ENCODE measurements around the gene KRTAP5-8. TPM values are rescaled to one million over a fixed set of nuclear protein-coding genes. Genes with fewer than 3 reads are reported as not detected.
"Not testable (repeated sequence)": the region's sequence is repeated elsewhere in the genome, so short reads cannot be mapped to it uniquely, and the experiment has no call there.

The KRTAP5-8 gene
- total RNA-seq, 1 experiment from 2014 or later = not detected

- Histone ChIP-seq H3K4me3 (ENCODE audit: insufficient read depth, low read depth, low read length) (no peak overlapping the region), H3K36me3 (replicated peaks; ENCODE audit: control insufficient read depth, insufficient read depth, low read length) (no peaks in the 10 kb centered on the region), H3K27me3 (ENCODE audit: control insufficient read depth, insufficient read depth, low read length) (no peaks in the 10 kb centered on the region; the same call in 1 of the 2 replicates)
- no peak for DNase-seq
Observed at GRCh38 chr11:71530602-71531001, 7.2 kb upstream of the KRTAP5-8 start.

GRCh38 chr11:71532036-71532610 is 5.7 kb upstream of the KRTAP5-8 start:
- no peak overlapping the region for H3K4me3 ChIP-seq (ENCODE audit: insufficient read depth, low read depth, low read length)
- H3K36me3 ChIP-seq (replicated peaks; ENCODE audit: control insufficient read depth, insufficient read depth, low read length) = no peaks in the 10 kb centered on the region
- no peaks in the 10 kb centered on the region; the same call in 1 of the 2 replicates for H3K27me3 ChIP-seq (ENCODE audit: control insufficient read depth, insufficient read depth, low read length)
- no peak for DNase-seq

GRCh38 chr11:71534711-71535608 is 2.9 kb upstream of the KRTAP5-8 start:
- not testable (repeated sequence) for DNase-seq; H3K27me3 ChIP-seq (ENCODE audit: control insufficient read depth, insufficient read depth, low read length); H3K4me3 ChIP-seq (ENCODE audit: insufficient read depth, low read depth, low read length); H3K36me3 ChIP-seq (replicated peaks; ENCODE audit: control insufficient read depth, insufficient read depth, low read length)

- H3K36me3 ChIP-seq (replicated peaks; ENCODE audit: control insufficient read depth, insufficient read depth, low read length) = no peaks in the 10 kb centered on the region
- no peaks in the 10 kb centered on the region; the same call in 1 of the 2 replicates for H3K27me3 ChIP-seq (ENCODE audit: control insufficient read depth, insufficient read depth, low read length)
- H3K4me3 ChIP-seq (ENCODE audit: insufficient read depth, low read depth, low read length) = no peak overlapping the region
- no peak for DNase-seq
Observed at GRCh38 chr11:71535825-71536224, 2.0 kb upstream of the KRTAP5-8 start.

- no peak for DNase-seq
- no peaks in the 10 kb centered on the region for H3K36me3 ChIP-seq (replicated peaks; ENCODE audit: control insufficient read depth, insufficient read depth, low read length)
- H3K27me3 ChIP-seq (ENCODE audit: control insufficient read depth, insufficient read depth, low read length) = no peaks in the 10 kb centered on the region
- H3K4me3 ChIP-seq (ENCODE audit: insufficient read depth, low read depth, low read length) = no peak overlapping the region
Observed at GRCh38 chr11:71537537-71537936, 288 bp upstream of the KRTAP5-8 start.

GRCh38 chr11:71538666-71538990 is 803 bp downstream of the KRTAP5-8 start:
- H3K4me3 ChIP-seq (ENCODE audit: insufficient read depth, low read depth, low read length) = no peak overlapping the region
- H3K27me3 ChIP-seq (ENCODE audit: control insufficient read depth, insufficient read depth, low read length) = no peaks in the 10 kb centered on the region
- H3K36me3 ChIP-seq (replicated peaks; ENCODE audit: control insufficient read depth, insufficient read depth, low read length) = no peaks in the 10 kb centered on the region
- DNase-seq = no peak

GRCh38 chr11:71539017-71539416 is 1.2 kb downstream of the KRTAP5-8 start:
- Histone ChIP-seq H3K36me3 (replicated peaks; ENCODE audit: control insufficient read depth, insufficient read depth, low read length) (no peaks in the 10 kb centered on the region), H3K4me3 (ENCODE audit: insufficient read depth, low read depth, low read length) (no peak overlapping the region), H3K27me3 (ENCODE audit: control insufficient read depth, insufficient read depth, low read length) (no peaks in the 10 kb centered on the region)
- no peak for DNase-seq

GRCh38 chr11:71539971-71540370 is 2.1 kb downstream of the KRTAP5-8 start:
- not testable (repeated sequence) for DNase-seq

GRCh38 chr11:71540521-71541304 is 2.9 kb downstream of the KRTAP5-8 start:
- H3K4me3 ChIP-seq (ENCODE audit: insufficient read depth, low read depth, low read length); DNase-seq; H3K36me3 ChIP-seq (replicated peaks; ENCODE audit: control insufficient read depth, insufficient read depth, low read length); H3K27me3 ChIP-seq (ENCODE audit: control insufficient read depth, insufficient read depth, low read length): not testable (repeated sequence)

More at GRCh38 chr11:71539971-71540370, 2.1 kb downstream of the KRTAP5-8 start:
- not testable (repeated sequence) for H3K36me3 ChIP-seq (replicated peaks; ENCODE audit: control insufficient read depth, insufficient read depth, low read length); H3K27me3 ChIP-seq (ENCODE audit: control insufficient read depth, insufficient read depth, low read length); H3K4me3 ChIP-seq (ENCODE audit: insufficient read depth, low read depth, low read length)

- DNase-seq = no peak
- H3K27me3 ChIP-seq (ENCODE audit: control insufficient read depth, insufficient read depth, low read length) = no peaks in the 10 kb centered on the region
- no peak overlapping the region for H3K4me3 ChIP-seq (ENCODE audit: insufficient read depth, low read depth, low read length)
- no peaks in the 10 kb centered on the region for H3K36me3 ChIP-seq (replicated peaks; ENCODE audit: control insufficient read depth, insufficient read depth, low read length)
Observed at GRCh38 chr11:71542382-71542781, 4.6 kb downstream of the KRTAP5-8 start.

- H3K4me3 ChIP-seq (ENCODE audit: insufficient read depth, low read depth, low read length) = no peak overlapping the region
- no peaks in the 10 kb centered on the region for H3K27me3 ChIP-seq (ENCODE audit: control insufficient read depth, insufficient read depth, low read length)
- H3K36me3 ChIP-seq (replicated peaks; ENCODE audit: control insufficient read depth, insufficient read depth, low read length) = no peaks in the 10 kb centered on the region
- no peak for DNase-seq
Observed at GRCh38 chr11:71542879-71543777, 5.3 kb downstream of the KRTAP5-8 start.

GRCh38 chr11:71543866-71544265 is 6.0 kb downstream of the KRTAP5-8 start:
- no peaks in the 10 kb centered on the region for H3K27me3 ChIP-seq (ENCODE audit: control insufficient read depth, insufficient read depth, low read length)
- H3K4me3 ChIP-seq (ENCODE audit: insufficient read depth, low read depth, low read length) = no peak overlapping the region
- DNase-seq = no peak
- H3K36me3 ChIP-seq (replicated peaks; ENCODE audit: control insufficient read depth, insufficient read depth, low read length) = no peaks in the 10 kb centered on the region

GRCh38 chr11:71544525-71545214 is 6.8 kb downstream of the KRTAP5-8 start:
- Histone ChIP-seq H3K4me3 (ENCODE audit: insufficient read depth, low read depth, low read length) (no peak overlapping the region), H3K27me3 (ENCODE audit: control insufficient read depth, insufficient read depth, low read length) (no peaks in the 10 kb centered on the region), H3K36me3 (replicated peaks; ENCODE audit: control insufficient read depth, insufficient read depth, low read length) (no peaks in the 10 kb centered on the region)
- DNase-seq = no peak

Measured in H7 (cell line).